Dedifferentiated amniotic fluid mesenchymal stem cell (primary cell): Measurements from ENCODE around the gene PLEKHA6.
"Not testable (repeated sequence)": the region's sequence is repeated elsewhere in the genome, so short reads cannot be mapped to it uniquely, and the experiment has no call there.

Experiments
- DNase-seq: peaks from one replicate; pipeline ENCODE4 v3.0.0-alpha.2; 2016; ENCODE audit errors: extremely low spot score

Gene PLEKHA6

GRCh38 chr1:204242920-204243319 lies 116.8 kb downstream of the PLEKHA6 start:
- DNase-seq: no peak

GRCh38 chr1:204241914-204242313 lies 117.8 kb downstream of the PLEKHA6 start:
- DNase-seq: no peak

GRCh38 chr1:204241050-204241449 lies 118.7 kb downstream of the PLEKHA6 start:
- no peak for DNase-seq

GRCh38 chr1:204240233-204240632 lies 119.5 kb downstream of the PLEKHA6 start:
- no peak for DNase-seq

GRCh38 chr1:204239401-204239800 lies 120.3 kb downstream of the PLEKHA6 start:
- not testable (repeated sequence) for DNase-seq

- DNase-seq: not testable (repeated sequence)
These were observed 121.2 kb downstream of the PLEKHA6 start for GRCh38 chr1:204238520-204238919.

- not testable (repeated sequence) for DNase-seq
These were observed 122.2 kb downstream of the PLEKHA6 start for GRCh38 chr1:204237515-204237914.

GRCh38 chr1:204232526-204232925 lies 127.2 kb downstream of the PLEKHA6 start:
- DNase-seq: peak; percentile 39

- DNase-seq: no peak
These were observed 129.5 kb downstream of the PLEKHA6 start for GRCh38 chr1:204230211-204230610.

GRCh38 chr1:204228896-204229295 lies 130.8 kb downstream of the PLEKHA6 start:
- no peak for DNase-seq

- DNase-seq: no peak
These were observed 131.5 kb downstream of the PLEKHA6 start for GRCh38 chr1:204227996-204228785.

- DNase-seq: no peak
These were observed 132.4 kb downstream of the PLEKHA6 start for GRCh38 chr1:204227351-204227750.

GRCh38 chr1:204225841-204226735 lies 133.6 kb downstream of the PLEKHA6 start:
- no peak for DNase-seq

GRCh38 chr1:204224655-204225054 lies 135.1 kb downstream of the PLEKHA6 start:
- no peak for DNase-seq

- DNase-seq: no peak
These were observed 136.4 kb downstream of the PLEKHA6 start for GRCh38 chr1:204223129-204223860.

GRCh38 chr1:204222764-204223055 lies 137.0 kb downstream of the PLEKHA6 start:
- no peak for DNase-seq

- DNase-seq: no peak
These were observed 137.5 kb downstream of the PLEKHA6 start for GRCh38 chr1:204222006-204222763.

GRCh38 chr1:204221271-204221670 lies 138.5 kb downstream of the PLEKHA6 start:
- DNase-seq: no peak

- DNase-seq: no peak
These were observed 139.6 kb downstream of the PLEKHA6 start for GRCh38 chr1:204219971-204220616.

GRCh38 chr1:204218552-204218951 lies 141.2 kb downstream of the PLEKHA6 start:
- DNase-seq: no peak

- no peak for DNase-seq
These were observed 142.1 kb downstream of the PLEKHA6 start for GRCh38 chr1:204217648-204218000.
